ENCODE data around the gene SIGLECL1.

The SIGLECL1 gene

GRCh38 chr19:51297406-51297805, 46.5 kb downstream of the SIGLECL1 start:
- no peak for DNase-seq

DNA sequence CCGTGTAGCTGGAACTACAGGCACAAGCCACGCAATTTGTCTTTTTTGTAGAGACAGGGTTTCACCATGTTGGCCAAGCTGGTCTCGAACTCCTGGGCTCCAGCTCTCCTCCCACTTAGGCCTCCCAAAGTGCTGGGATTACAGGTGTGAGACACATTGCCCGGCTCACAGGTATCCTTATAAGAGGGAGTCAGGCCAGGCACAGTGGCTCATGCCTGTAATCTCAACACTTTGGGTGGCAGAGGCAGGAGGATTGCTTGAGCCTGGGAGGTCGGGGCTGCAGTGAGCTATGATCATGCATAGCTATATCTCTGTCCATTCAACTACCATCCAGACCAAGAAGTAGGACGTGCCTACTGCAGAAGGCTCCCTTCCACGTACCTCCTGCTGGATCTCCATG, 50.4 kb downstream of the SIGLECL1 start:
- DNase-seq: no peak

DNA sequence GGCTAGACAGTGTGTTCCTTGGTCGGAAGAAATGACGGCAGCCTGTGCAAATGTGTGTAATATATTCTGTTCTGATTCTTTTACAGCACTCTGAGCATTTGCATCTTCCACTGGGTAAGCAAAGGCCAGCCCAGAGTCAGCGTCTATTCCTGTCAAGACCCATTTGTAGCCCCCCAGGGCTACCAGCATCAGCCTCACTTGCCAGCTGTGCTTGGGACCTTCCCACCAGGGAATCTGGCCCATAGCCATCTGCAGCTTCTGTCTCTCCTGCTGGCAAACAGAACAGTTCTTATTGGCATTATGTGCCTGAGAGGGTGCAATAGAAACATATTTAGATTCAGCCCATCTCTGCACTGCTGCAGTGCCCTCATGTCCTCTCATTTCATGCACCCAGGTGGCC, 54.6 kb downstream of the SIGLECL1 start:
- DNase-seq: no peak

DNA sequence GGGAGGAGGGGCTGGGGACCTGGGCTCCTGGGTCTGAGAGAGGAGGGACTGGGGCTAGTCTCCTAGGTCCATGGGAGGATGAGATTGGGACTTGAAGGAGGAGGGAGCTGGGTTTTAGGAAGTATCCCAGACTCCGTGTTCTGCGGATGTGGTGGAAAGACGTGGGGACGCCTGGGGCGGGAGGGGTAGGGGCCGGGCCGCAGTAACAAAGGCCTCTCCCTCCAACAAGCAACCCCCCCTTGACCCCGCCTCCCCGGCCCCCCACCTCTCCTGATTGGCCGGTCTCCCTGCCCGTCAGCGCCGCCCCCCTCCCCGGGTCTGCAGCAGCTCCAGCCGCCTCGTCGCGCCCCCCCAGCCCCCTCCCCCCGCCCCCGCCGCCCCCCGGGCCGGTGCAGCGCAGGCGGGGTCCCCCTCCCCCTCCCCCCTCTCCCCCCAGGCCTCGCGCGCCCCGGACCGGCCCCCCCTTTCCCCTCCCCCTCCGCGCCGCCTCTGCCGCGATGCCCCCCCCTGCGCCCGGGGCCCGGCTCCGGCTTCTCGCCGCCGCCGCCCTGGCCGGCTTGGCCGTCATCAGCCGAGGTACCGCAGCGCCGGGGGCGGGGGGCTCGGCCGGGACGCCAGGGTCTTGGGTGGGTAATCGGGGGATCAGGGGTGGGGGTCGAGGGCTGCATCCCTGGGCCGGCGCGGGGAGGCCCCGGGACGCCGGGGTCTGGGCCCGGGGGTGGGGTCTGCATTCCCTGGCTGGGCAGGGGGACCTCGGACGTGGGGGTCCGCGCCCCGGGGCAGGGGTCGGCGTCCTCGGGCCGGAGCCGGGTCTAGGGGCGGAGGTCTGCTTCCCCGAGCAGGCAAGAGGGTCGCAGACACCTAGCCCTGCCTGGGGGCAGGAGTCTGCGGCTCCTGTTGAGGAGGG, 60.7 kb downstream of the SIGLECL1 start, which contains the start of gene IGLON5:
Gene IGLON5, plus strand, starts transcription at position 294 of the 907 bp plus-strand sequence. Its CDS starts 204 bp downstream, at position 498.
- no peak for DNase-seq

- no peak for DNase-seq
Observed at GRCh38 chr19:51316688-51317087, 65.8 kb downstream of the SIGLECL1 start.

GRCh38 chr19:51317376-51317775, 66.5 kb downstream of the SIGLECL1 start:
- no peak for DNase-seq

DNA sequence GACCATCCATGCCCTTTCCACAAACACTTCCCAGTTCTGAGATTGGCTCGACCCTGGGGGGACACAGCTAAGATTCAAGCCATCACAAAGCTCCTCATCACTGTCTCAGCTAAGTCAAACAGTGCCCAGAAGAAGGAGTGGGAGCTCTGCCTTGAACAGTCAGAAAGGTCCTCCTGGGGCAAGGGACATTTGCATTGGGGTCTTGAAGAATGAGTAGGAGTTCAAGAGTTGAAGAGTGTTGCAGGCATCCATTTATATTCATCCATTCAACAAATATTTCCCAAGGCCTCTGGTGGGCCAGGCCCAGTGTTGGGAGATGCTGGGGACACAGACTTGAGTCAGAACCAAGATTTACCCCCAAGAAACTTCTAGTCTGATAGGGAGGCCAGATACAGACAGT, 67.1 kb downstream of the SIGLECL1 start:
- DNase-seq: no peak
